Chondrocyte (in vitro differentiated cells): ENCODE data around the gene TXLNA. TPM values are rescaled to one million over a fixed set of nuclear protein-coding genes. Genes with fewer than 3 reads are reported as not detected.
"Not testable (repeated sequence)": the region's sequence is repeated elsewhere in the genome, so short reads cannot be mapped to it uniquely, and the experiment has no call there.

ENCODE experiments used
- DNase-seq: peaks from one replicate; pipeline ENCODE4 v3.0.0; 2021; ENCODE audit warnings: mixed read lengths, low spot score
- H3K27ac Mint-ChIP-seq: one replicate; pipeline ENCODE4 v1.8.0; 2021; ENCODE audit warnings: mild to moderate bottlenecking, moderate library complexity, mixed read lengths; ENCODE audit not compliant: unreplicated experiment
- H3K27me3 Mint-ChIP-seq: 2 replicates; pipeline ENCODE4 v1.8.0; 2021; ENCODE audit warnings: low read depth, mixed read lengths
- H3K36me3 Mint-ChIP-seq: 2 replicates; pipeline ENCODE4 v1.8.0; 2021; ENCODE audit warnings: low read depth, mixed read lengths
- H3K4me1 Mint-ChIP-seq: 2 replicates; pipeline ENCODE4 v1.8.0; 2021; ENCODE audit warnings: low read depth, mild to moderate bottlenecking, mixed read lengths
- H3K4me3 Mint-ChIP-seq: one replicate; pipeline ENCODE4 v1.8.0; 2021; ENCODE audit warnings: mild to moderate bottlenecking, moderate library complexity, mixed read lengths; ENCODE audit not compliant: unreplicated experiment
- H3K9me3 Mint-ChIP-seq: 2 replicates; pipeline ENCODE4 v1.8.0; 2021; ENCODE audit warnings: low read depth, mixed read lengths
- total RNA-seq: library from RNA; stranded (reverse); gene quantifications from 3 replicates; pipeline ENCODE4 v1.2.1, GENCODE V29; 2021
- TF ChIP-seq, protein P1 (sequence below): fragments of 200-600 bp; sonication (generic); IDR thresholded peaks from 2 replicates; pipeline ENCODE4 v1.5.0; 2021; ENCODE audit warnings: antibody characterized with exemption, mild to moderate bottlenecking, moderate library complexity

The TXLNA gene
- total RNA-seq, 1 donor from 2014 or later: 86.7 TPM

DNA sequence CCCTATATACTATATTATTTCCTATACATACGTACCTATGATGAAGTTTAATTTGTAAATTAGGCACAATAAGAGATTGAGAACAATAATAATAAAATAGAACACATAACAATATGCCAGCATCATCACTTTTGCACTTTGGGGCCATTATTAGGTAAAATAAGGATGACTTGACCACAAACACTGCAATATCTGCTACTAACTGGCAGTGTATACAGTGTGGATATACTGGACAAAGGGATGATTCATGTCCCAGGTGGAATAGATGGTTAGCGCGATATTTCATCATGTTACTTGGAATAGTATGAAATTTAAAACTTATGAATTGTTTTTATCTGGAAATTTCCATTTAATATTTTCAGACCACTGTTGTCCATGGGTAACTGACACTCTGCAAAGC, 35.4 kb upstream of the TXLNA start:
- peaks cover 2% of the 10 kb centered on the region for H3K36me3 Mint-ChIP-seq
- H3K27me3 Mint-ChIP-seq: no peaks in the 10 kb centered on the region
- H3K4me3 Mint-ChIP-seq: no peak overlapping the region
- no peak overlapping the region for H3K27ac Mint-ChIP-seq
- H3K9me3 Mint-ChIP-seq: peaks cover 3% of the 10 kb centered on the region
- TF ChIP-seq, protein P1, sequence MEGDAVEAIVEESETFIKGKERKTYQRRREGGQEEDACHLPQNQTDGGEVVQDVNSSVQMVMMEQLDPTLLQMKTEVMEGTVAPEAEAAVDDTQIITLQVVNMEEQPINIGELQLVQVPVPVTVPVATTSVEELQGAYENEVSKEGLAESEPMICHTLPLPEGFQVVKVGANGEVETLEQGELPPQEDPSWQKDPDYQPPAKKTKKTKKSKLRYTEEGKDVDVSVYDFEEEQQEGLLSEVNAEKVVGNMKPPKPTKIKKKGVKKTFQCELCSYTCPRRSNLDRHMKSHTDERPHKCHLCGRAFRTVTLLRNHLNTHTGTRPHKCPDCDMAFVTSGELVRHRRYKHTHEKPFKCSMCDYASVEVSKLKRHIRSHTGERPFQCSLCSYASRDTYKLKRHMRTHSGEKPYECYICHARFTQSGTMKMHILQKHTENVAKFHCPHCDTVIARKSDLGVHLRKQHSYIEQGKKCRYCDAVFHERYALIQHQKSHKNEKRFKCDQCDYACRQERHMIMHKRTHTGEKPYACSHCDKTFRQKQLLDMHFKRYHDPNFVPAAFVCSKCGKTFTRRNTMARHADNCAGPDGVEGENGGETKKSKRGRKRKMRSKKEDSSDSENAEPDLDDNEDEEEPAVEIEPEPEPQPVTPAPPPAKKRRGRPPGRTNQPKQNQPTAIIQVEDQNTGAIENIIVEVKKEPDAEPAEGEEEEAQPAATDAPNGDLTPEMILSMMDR: no peak
- DNase-seq: no peak
- H3K4me1 Mint-ChIP-seq: peaks cover 30% of the 10 kb centered on the region

DNA sequence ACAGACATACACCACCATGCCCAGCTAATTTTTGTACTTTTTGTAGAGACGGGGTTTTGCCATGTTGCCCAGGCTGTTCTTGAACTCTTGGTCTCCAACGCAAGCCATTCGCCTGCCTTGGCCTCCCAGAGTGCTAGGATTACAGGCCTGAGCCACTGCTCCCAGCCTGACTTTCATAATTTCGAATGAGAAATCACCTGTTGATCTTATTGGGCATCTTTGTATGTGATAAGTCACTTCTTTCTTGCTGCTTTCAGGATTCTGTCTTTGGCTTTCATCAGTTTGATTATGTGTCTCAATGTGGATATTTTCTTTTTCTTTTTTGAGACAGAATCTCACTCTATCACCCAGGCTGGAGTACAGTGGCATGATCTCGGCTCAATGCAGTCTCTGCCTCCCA, 31.7 kb upstream of the TXLNA start:
- H3K36me3 Mint-ChIP-seq, H3K27me3 Mint-ChIP-seq, H3K9me3 Mint-ChIP-seq, DNase-seq, H3K27ac Mint-ChIP-seq, H3K4me3 Mint-ChIP-seq: not testable (repeated sequence)
- peaks cover 32% of the 10 kb centered on the region for H3K4me1 Mint-ChIP-seq

- peaks cover 3% of the 10 kb centered on the region for H3K36me3 Mint-ChIP-seq
- H3K4me3 Mint-ChIP-seq: no peak overlapping the region
- TF ChIP-seq, protein P1: no peak
- H3K27ac Mint-ChIP-seq: peak overlapping the region; percentile 89
- H3K4me1 Mint-ChIP-seq: peaks cover 17% of the 10 kb centered on the region
- H3K27me3 Mint-ChIP-seq: no peaks in the 10 kb centered on the region
- peaks cover 3% of the 10 kb centered on the region for H3K9me3 Mint-ChIP-seq
- no peak for DNase-seq
Observed at GRCh38 chr1:32150847-32151246, 28.6 kb upstream of the TXLNA start.

DNA sequence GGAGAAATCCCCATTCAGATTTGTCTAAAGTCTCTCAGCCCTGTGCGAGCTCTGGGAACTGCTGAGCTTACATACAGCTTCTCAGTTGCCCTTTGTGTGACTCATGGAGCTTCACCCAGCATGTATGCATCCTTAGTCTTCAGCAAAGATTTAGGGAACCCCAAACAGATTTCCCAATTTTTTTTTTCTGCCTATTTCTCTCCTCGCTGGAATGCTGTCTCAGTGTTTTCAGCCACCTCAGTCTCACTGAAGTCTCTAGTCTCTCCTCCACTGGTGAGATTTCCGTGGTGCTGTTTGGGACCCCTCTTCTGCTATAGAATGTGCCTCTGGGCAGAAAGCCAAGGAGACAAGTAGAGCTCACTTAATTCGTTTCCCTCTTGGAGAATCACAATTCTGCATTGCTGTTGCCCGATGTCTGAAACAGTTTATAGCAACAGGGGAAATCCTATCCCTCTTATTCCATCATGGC, 28.1 kb upstream of the TXLNA start:
- no peaks in the 10 kb centered on the region for H3K27me3 Mint-ChIP-seq
- H3K4me1 Mint-ChIP-seq: peaks cover 17% of the 10 kb centered on the region

GRCh38 chr1:32159189-32159588, 20.3 kb upstream of the TXLNA start:
- Mint-ChIP-seq H3K4me3 (no peak overlapping the region), H3K4me1 (no peaks in the 10 kb centered on the region), H3K36me3 (peaks cover 38% of the 10 kb centered on the region), H3K9me3 (peaks cover 3% of the 10 kb centered on the region), H3K27me3 (no peaks in the 10 kb centered on the region), H3K27ac (no peak overlapping the region)
- TF ChIP-seq, protein P1: no peak
- DNase-seq: no peak

More for the DNA sequence above, 28.1 kb upstream of the TXLNA start:
- Mint-ChIP-seq H3K9me3 (peaks cover 3% of the 10 kb centered on the region), H3K27ac (peak overlapping the region; percentile 89), H3K36me3 (peaks cover 6% of the 10 kb centered on the region), H3K4me3 (no peak overlapping the region)
- no peak for DNase-seq
- TF ChIP-seq, protein P1: no peak

GRCh38 chr1:32163405-32163804, 16.1 kb upstream of the TXLNA start:
- TF ChIP-seq, protein P1: no peak
- Mint-ChIP-seq H3K9me3 (peaks cover 3% of the 10 kb centered on the region), H3K27ac (no peak overlapping the region), H3K4me1 (no peaks in the 10 kb centered on the region), H3K27me3 (no peaks in the 10 kb centered on the region), H3K4me3 (no peak overlapping the region), H3K36me3 (peaks cover 36% of the 10 kb centered on the region)
- no peak for DNase-seq

- not testable (repeated sequence) for H3K4me3 Mint-ChIP-seq, H3K4me1 Mint-ChIP-seq, H3K9me3 Mint-ChIP-seq, DNase-seq, H3K27me3 Mint-ChIP-seq, H3K27ac Mint-ChIP-seq
- H3K36me3 Mint-ChIP-seq: peaks cover 38% of the 10 kb centered on the region
Observed at GRCh38 chr1:32165633-32166032, 13.8 kb upstream of the TXLNA start.
